ENCODE measurements around the gene ZNF512B.

Gene ZNF512B

GRCh38 chr20:63947638-63948456 lies 21.9 kb downstream of the ZNF512B start:
- DNase-seq (ENCODE audit: low read depth), result peak; percentile 30

- no peak for DNase-seq (ENCODE audit: low read depth)
Observed at GRCh38 chr20:63946986-63947637, 22.6 kb downstream of the ZNF512B start.

DNA sequence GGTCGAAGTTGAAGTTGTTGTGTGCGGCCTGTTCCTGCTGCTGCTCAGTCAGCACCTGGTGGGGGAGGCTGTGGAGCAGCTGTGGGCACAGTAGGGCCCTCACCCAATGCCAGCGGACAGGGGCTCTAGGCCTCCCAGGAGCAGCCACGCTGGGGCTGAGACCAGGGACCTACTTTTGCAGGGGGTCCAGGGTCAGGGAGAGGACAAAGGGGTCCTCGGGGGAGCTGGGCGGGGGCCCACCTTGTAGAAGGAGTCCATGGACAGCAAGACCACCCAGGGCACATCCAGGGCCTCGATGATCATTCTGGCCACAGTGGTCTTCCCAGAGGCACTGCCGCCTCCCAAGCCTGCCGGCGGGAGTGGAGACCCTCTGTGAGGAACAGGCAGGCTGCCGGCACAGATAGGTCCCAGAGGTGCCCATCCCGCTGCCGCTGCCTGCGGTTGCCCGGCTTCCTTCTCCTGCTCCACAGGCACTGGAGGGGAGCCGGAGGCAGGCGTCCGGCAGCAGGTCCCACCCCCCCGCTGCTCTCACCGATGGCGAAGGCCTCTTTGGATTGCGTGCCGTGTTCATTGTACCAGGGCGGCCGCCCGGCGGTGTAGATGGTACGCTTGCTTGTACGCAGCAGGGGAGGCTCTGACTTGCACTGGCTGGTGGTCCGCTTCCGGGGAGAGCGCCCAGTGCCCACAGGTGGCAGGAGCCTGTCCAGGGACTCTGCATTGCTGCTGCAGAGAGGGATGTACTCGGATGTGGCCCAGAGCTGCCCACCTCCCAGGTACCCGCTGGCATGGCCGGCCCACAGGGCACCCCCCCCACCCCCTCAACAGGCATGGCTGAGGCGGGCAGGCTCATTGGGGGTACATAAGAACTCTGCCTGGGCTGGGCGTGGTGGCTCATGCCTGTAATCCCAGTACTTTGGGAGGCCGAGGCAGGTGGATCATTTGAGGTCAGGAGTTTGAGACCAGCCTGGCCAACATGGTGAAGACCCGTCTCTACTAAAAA lies 23.5 kb downstream of the ZNF512B start:
- no peak for DNase-seq (ENCODE audit: low read depth)

GRCh38 chr20:63945031-63945658 lies 24.6 kb downstream of the ZNF512B start:
- DNase-seq (ENCODE audit: low read depth), result no peak

- no peak for DNase-seq (ENCODE audit: low read depth)
Observed at GRCh38 chr20:63944078-63944941, 25.4 kb downstream of the ZNF512B start.

DNA sequence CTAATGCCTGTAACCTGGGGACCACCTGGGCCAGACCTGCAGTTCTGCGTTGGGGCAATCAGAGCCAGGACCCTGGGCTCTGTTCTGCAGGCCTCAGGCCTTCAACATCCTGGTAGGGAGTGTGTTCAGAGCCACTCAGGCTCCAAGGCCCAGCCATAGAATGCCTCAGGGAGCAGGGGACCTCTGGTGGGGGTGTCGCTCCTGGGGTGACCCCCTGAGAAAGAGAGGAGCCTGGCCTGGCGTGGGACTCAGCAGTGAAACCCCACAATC lies 26.0 kb downstream of the ZNF512B start:
- DNase-seq (ENCODE audit: low read depth), result no peak

GRCh38 chr20:63942969-63943807 lies 26.5 kb downstream of the ZNF512B start:
- no peak for DNase-seq (ENCODE audit: low read depth)

- no peak for DNase-seq (ENCODE audit: low read depth)
Observed at GRCh38 chr20:63942250-63942951, 27.3 kb downstream of the ZNF512B start.

- peak; percentile 58 for DNase-seq (ENCODE audit: low read depth)
Observed at GRCh38 chr20:63941282-63942081, 28.2 kb downstream of the ZNF512B start.

GRCh38 chr20:63940472-63941266 lies 29.1 kb downstream of the ZNF512B start:
- DNase-seq (ENCODE audit: low read depth), result no peak

DNA sequence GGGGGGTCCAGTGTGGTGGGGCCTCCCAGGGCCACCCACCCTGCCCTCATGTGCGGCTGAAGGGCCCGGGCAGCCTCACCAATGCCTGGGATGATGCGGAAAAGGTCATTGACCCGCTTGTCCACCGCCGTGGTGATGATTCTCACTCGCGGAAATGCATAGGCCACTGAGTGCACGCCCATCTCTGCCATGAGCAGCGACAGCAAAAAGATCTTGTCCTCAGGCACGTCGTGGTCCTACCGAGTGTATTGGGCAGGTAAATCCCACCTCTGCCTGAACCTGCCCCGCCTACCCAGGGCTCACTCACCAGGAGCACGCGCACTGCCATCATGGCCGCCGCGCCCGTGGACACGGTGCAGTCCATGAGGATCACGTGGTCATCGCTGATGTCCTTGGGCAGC lies 29.7 kb downstream of the ZNF512B start:
- no peak for DNase-seq (ENCODE audit: low read depth)

DNA sequence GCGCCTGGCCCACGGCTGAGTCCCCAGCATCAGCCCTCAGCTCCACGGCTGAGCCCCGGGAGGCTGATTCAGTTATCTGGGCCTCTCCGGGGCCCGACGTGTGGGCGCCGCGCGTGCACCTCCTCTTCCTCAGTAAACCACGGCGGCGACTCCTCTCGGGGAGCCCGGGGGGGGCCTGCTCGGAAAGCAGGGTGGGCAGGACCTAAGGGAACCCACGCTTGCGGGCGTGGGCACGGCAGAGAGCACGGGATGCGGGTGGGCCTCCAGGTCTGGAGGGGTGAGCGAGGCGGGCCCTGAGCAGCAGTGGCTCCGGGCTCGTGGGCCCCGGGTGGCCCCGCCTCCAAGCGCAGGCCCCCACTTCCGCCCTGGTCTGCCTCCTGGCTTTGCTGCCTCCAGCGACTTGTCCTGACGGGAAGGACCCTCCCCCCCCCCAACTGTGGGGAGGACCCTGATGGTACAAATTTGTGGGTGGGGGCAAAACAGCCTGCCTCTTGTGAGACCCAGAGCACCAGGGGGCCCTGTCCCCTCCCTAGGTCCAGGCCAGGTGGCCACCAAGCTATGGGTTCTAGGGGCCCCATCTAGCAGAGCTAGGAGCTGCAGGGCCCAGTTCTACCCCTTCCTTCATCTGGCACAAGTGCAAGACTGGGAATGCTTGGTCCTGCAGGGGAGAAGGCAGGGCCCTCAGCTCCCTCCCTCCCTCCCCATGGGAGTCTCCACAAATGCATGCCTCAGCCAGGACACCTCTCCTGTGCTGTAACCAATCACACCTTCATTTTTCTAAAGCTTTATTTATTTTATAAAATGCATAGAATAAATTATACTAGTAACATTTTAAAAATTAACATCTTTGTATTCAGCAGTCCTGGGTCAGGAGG lies 30.4 kb downstream of the ZNF512B start:
- DNase-seq (ENCODE audit: low read depth), result no peak

- no peak for DNase-seq (ENCODE audit: low read depth)
Observed at GRCh38 chr20:63937596-63937995, 32.1 kb downstream of the ZNF512B start.

GRCh38 chr20:63935447-63935846 lies 34.3 kb downstream of the ZNF512B start:
- no peak for DNase-seq (ENCODE audit: low read depth)

DNA sequence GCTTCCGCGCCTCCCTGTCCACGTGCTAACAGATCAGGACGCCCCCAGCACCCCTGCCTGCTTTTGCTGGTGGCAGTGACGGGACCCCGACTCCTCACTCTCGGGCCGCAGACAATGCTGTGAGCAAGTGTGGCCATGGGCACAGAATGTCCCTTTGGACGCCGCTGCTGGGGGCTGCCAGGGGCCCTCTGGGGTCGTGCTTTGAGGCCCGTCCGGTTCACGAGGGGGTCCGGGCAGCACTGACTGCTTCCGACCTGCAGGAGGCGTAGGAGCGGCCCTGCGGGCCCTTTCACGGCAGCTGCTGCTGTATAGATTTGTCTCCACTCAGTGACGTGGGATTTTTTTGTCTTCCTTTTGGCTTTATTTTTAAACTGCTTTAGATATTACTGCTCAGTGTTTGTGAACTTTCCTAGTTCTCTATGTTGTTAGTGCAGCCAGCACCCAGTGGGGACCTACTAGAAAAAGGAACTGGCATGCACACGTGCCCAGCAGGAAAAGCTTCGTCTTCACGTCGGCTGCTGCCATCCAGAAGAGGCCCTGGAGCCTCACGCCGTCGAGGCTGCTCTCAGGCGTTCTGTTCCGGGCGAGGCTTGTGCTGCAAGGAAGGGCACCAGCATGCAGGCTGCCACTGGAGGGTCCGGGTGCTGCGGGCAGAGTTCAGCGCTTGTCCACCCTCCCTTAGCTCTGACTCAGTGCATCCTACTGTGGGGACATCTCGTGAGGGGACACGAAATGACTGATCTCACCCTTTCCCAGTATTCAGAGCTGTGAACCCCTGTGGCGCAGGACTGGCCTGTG lies 35.3 kb downstream of the ZNF512B start:
- DNase-seq (ENCODE audit: low read depth), result no peak

DNA sequence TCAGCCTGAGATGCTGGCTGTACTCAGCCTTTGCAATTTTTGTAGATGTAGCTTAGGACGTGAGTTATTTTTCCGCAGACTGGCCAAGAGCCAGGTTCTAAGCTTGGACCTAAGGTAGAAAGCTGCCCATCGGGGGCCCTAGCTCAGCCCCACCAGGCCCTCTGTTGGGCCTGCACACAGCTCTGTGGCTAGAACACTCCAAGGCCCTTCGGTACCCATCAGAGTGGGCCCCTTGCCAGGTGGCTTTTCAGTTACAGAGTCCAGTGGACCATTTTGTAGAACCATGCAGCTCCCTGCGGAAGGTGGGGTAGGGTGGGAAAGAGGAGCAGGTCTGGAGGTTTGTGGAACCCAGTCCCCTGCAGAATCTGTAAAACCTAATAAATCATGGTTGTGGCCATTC lies 36.1 kb downstream of the ZNF512B start:
- no peak for DNase-seq (ENCODE audit: low read depth)

Data from activated T-cell treated with anti-CD3 and anti-CD28 coated beads for 1 hour (primary cell).